ENCODE measurements around the gene FHIT.

FHIT gene

DNA sequence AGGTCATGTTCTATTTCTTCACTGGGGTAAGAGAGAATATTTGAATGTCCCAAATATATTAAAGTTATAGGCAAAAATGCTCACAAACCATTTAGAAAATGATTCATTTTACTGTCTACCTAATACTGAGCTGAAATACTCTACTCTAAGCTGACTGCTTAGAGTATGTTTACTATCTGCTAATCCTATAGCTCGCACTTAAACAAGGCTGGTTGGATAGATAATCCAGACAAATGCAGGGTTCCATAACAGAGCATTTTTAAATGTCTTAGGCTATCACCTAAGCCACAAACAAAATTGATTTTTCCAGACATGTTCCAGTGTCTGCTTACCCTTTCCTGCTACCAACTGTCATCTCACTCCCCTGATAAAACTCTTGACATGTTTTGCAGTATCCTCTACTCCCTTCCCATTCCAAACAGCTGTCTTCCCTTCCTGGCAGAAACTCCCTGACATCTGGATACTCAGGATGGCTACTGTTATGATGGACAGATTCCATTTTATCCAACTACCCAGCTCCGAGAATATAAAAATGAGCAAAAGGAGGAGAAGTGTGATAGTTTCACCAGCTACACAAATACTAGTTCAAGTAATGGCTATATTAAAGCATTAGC lies 1034.7 kb downstream of the FHIT start:
- no peak for DNase-seq (ENCODE audit: low spot score)

DNA sequence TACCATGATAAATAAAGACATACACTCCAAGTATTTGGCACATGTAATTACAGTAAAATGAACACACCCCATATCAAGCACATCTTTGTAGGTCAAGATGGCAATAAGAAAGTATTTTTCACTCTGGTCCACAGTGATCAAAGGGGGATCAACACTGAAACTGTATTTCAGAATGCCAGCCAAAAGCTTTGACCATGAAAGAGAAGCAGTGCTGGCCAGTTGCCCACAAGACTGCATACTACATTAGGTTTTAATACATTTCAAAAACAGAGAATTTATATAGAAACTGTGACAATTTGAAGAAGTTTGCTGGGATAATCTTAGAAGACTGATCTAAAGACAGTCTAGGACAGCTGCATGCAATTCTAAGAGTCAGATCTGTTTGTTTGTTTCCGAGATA lies 1035.3 kb downstream of the FHIT start:
- DNase-seq (ENCODE audit: low spot score) = no peak

DNA sequence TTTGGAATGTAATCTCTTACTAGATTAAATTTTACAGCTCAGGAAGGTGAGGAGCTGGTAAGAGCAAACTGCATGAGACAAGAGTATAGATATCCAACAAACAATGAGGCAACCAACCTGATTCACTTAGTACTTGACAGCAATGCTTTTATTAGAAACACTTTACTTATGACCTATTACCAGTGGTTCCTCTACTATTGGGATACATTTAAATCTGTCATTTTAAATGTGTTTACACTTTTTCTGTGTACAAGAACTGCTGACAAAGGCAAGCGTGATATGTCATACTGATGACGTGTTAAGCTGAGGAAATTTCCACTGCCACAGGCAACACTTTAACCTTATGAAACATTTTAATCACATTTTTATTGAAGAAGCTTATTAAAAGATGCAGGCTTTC lies 1043.3 kb downstream of the FHIT start:
- no peak for DNase-seq (ENCODE audit: low spot score)

DNA sequence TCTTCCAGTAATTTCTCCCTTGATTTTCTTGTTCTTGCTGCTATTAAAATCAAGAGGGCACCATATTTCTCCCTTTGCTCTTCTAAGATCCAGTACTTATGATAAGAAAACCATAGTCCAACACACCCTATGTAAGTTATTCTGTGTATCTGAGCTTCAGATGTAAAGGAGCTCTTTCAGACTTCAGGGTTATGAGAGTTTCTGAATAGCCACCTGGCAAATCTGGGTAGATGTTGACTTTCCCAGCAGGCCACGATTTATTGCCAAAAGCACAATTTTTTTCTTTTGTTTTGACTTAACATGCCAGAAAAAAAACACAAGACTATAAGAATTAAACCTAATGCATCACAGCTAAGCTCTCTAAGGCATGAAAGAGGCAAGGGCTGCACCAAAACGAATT lies 1045.0 kb downstream of the FHIT start:
- DNase-seq (ENCODE audit: low spot score) = no peak

DNA sequence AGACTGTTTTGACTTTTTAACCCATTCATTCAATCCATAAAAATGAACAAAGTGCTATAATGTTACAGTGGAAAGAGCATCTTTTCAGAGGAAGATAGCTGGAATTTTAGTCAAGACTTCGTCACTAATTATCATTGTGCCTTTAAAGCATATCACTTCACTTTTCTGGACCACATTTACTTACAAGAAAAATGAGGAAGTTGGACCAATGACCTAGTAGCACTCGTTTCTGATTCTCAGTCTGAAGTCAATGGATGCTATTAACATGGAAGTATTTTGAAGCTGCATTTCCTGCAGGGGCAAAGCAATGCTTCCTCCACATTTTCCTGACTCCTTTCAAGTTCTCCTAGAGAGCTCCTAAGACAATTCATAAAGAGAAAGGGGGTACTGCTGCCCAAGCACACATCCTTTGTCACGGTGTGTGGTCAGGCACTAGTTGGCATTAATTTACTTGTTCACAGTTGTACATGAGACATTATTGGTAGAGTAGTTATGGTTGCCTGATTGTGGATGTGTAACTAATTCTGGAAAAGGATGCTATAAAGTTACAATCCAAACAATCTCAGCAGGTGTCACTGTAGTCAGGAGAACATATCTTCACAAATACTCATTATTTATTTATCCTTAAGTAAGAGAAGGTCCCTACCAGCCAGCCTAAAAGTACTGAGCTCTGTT lies 1049.1 kb downstream of the FHIT start:
- no peak for DNase-seq (ENCODE audit: low spot score)

DNA sequence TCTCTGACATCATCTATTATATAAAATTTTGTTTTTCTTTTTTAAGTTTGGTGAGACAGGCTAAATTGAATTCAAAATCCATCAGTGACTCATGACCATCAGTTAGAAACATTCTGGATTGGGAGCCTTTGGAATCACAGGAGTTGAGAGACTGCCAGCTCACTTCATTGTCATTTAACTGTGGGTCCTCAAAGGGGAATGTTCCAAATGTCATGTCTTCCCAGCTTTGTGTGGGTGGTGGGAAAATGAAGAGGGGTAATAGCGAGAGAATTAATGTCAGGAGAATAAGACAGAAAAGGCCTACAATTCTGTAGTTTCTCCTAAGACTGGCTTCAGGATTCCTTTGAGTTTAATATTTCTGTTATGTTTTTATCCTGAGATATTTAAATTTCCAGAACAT lies 1051.9 kb downstream of the FHIT start:
- no peak for DNase-seq (ENCODE audit: low spot score)

DNA sequence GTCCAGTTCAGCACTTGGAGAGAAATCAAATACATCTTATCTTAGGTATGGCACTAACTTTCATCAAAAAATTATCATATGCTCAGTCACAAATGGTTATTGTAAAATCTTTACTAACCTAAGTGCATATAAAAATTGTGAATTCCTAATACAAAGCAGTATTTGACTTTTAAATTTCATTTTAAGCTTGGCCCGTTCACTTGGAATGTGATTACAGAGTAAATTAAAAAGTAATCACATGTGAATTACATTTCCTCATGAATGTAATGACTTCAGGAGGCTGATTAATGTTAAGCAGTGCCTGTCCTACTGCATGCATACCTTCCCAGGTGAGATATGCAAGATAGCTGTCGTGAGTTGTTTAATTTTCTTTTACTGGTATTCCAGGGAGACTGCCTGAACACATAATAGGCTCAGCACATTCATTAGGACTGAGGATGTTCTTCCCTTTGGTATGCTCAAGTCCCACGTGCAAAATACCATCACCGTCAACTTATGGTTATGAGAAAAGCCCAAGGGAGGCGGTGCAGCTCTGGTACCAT lies 1053.0 kb downstream of the FHIT start:
- no peak for DNase-seq (ENCODE audit: low spot score)

DNA sequence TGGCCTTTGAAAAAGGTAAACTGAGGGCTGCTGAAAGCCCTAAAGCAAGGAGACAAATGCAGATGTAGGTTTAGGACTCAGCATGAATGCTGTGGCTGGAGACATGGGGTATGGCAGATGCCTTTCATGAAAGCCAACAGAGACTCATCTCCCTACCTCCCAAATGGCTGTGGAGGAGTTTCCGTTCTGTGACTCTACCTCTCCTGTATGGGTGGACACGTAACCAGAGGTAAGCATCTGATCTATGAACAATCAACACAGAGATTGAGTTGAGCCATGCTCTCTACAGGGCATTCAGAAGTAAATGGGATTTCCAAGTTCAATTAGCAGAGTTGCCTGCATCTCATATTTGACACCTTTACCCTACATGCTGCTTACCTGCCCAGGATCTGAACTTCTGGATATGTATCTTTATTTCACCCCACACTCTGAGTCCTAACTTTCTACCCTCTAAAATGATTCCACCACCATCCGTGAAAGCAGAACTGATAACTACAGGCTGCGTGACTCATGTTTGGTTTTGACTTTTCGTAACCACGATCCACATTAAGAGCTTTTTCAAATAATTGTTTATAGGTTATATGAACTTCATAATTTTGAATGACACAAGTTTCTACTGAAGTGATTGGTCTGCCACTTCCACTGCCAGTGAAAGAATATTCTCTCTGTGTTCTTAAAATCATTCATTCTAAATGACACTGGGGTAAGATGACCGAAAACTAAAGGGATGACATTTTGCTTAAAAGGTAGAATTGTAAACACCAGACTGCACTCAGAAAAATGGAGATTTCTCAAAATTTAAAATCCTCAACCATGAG lies 1058.7 kb downstream of the FHIT start:
- DNase-seq (ENCODE audit: low spot score) = no peak

DNA sequence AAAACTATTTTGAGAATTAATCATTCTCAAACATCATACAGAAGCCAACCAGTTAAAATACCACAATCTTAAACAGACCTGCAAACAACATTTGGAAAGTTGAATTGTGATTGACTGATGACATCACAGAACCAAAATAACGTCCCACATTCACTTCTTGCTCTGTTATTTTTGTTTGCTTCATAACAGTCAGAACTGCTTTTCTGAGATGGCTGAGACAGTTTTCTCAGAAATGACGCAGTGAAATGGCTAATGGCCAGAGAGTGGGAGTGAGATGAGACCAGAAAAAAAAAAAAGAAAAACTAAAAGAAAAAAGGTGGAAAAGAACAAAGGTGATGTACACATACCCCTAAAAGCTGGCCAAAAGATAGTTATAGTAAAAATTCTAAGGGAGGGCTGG lies 1061.2 kb downstream of the FHIT start:
- DNase-seq (ENCODE audit: low spot score) = no peak

DNA sequence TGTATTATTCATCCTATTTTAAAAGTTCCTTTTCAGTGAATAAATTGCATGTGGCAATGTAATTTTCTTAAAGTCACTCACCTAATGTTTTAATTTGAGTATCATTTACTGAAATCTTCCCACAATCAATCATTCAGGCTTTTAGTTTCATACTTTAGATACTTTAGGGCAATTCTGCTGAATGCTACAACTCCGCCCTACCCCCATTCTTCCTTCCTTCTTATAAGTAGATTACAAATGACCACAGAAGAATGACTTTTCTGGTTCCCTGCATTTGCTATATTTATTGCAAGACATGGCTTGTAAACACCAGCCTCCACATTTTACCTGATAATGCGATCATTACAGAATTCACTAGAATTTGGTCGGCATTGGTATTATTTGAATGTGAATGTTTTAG lies 1061.9 kb downstream of the FHIT start:
- no peak for DNase-seq (ENCODE audit: low spot score)

DNA sequence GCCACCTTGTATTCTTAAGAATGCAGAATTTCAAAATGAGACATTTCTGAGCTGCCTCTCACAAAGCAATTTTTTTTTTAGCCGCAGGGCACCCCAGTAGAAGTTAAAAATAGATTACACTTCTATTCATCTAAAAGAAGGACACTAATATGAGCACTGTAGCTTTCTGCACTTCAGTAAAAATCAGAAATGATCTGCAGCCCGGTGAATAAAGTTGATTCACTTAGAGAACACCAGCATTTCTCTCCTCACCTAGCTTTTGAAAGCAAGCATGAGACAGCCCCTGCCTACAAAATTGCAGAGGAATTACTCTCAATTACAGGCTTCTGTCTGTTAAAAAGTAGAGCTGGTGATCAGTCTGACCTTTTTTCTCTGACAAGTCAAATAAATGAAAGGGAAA lies 1062.4 kb downstream of the FHIT start:
- DNase-seq (ENCODE audit: low spot score) = no peak

DNA sequence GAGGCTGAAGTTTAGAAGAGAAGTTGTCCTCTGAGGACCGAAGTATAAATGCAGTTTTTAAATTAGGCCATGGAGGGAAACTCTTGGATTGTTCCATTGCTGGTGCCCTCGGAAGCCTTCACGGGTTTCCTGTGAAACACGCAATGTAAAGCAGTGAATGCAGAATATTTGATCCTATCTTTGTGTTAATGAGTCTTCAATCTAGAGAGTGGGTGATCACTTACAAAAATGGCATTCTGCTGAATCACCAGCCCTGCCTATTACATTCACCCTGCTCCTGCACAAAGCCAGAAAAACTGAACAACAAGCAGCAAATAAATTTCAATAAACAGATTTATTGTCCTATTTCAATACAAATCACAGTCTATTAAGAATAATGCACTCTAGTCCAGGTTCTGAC lies 1063.9 kb downstream of the FHIT start:
- no peak for DNase-seq (ENCODE audit: low spot score)

DNA sequence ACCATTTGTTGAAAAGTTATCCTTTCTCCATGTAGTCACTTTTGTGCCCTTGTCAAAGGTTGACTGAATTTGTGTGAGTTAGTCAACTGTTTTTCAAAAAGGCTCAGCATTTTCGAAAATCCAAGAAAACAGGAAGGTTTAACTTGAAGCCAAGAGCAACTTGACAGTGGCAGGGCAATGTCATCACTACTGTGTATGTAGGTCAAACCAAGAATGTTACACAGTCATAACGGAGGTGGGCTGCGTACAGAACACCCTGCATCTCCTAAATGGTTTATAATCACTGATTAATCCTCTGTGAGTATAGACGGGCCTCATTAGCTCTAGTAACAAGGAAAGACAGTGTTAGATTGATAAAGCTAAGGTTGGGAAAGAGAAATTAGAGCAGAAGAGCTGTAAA lies 1064.9 kb downstream of the FHIT start:
- no peak for DNase-seq (ENCODE audit: low spot score)

DNA sequence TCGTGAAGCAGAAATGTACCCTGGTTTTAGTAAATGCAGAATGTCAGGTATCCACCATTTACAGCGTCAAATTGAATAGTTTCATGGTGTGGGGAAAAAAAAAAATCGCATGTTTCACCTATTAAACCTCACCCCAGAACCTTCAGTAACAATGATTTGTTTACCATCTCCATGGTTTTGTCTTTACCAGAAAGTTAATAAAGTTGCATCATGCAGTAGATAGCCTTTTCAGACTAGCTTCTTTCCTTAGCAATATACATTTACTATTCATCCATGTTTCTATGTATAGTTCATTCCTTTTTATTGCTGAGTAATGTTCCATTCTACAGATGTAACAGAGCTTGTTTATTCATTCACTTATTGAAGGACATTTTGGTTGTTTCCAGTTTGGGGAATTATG lies 1066.1 kb downstream of the FHIT start:
- DNase-seq (ENCODE audit: low spot score) = no peak

DNA sequence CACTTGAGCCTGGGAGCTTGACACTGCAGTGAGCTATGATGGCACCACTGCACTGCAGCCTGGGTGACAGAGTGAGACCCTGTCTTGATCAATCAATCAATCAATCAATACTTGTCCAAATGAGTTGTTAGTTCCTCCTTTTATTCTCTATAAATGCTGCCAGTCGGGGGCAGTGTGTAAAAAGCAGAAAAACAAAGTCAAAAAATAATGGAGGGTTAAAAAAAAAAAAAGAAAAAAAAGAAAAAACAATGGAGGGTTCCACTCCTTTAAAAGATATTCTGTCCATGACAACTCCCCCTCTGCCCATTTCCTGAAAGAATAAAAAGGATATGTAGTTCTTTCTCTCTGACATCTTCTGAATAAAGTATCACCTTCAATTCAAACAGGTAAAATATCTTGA lies 1068.6 kb downstream of the FHIT start:
- DNase-seq (ENCODE audit: low spot score) = no peak

DNA sequence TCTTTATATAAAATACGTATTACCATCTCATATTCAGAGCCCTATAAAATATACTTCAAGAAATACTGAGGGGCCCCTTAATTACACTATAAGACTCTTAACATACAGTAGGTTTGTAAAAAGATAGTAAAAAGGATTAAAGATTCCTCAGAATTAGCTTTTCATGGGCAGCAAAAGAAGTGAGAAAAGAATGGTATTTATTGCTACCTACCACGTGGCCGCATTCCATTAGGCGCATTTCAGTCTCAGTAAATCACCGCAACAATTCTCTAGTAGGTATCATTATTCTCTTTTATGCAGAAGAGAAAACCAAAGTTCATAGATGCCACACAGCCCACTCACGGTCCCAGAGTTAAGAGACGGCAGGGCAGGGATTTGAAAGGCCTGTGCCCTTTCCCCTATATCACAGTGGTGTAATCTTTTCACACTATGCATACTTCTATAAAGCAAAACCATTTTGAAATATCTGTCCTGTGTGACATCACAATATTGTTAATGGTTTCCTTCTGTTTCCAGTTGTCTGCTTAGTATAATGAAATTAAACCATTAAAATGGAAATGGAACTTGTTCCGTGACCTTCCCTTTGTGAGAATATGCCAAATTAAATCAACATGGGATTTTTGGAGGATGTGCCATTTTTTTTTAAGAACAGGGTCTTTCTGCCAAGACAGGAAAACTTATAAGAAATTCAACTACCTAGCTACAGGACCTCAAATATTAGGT lies 1072.2 kb downstream of the FHIT start:
- no peak for DNase-seq (ENCODE audit: low spot score)

DNA sequence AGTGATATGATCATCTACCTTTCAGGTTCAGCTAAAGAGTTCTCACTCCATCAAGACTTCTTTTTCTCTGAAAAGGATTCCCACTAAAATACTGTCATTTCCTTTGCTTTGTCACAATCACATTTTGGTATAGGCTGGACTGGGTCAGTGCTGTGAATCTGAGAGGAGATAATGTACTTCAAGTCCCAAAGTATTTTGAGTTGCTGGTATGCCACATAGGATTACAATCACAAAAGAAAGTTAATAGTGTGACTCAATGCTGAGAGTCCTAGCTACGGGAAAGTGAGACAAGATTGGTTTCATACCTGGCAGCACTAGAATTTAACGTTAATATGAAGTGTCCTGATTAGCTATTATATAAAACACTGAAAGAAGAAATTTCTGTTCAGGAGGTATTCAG lies 1073.5 kb downstream of the FHIT start:
- no peak for DNase-seq (ENCODE audit: low spot score)

DNA sequence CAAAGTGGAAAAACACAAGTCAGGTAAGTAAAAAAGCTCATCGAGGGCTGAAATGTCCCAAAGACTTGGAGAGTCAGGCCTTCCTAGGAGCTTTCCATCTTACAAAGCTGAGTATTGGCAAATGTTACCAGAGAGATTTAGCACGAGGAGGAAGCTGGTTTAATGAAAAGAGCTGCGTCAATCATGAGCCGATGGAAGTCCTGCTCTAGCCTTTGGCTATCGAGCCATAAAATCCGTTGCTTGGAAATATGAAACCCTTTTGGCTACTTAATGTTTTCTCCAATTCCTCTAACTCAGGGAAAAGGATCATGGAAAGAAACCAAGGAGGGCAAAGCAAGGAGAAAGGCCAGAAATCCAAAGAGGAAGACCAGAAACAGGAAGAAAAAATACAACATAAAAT lies 1074.6 kb downstream of the FHIT start:
- DNase-seq (ENCODE audit: low spot score) = no peak

DNA sequence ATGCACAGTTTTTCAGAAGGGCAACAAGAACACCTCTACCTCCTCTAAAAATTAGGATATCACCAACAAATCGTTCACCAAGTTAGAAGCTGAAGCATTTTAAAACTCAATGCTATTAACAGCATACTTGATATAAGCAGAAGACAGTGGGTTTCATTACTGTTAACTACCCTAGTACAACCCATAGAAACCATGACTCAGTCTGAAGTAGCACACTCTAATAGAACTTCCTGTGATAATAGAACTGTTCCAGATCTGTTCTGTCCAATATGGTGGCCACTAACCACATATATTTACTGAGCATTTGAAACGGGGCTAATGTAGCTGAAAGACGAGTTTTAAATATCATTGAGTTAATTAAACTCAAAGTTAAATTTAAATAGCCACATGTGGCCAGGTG lies 1075.6 kb downstream of the FHIT start:
- DNase-seq (ENCODE audit: low spot score) = no peak

DNA sequence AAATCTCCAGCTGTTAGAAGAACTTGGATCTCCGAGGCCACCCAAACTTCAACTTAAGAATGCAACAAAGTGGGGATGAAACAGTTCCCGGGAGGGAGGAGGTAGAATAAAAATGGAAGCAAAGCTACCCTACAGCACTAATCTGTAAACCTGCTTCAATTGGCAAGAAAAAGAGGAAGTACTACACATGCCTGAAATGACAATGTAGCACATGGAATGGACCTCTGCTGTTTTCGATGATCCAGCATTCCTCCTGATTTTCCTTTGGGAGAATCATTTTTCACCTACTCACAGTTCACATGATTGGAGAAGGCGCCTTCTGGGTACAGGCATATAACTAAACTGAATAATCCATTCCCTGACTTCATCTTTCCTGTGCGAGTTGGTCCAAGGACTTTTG lies 1081.5 kb downstream of the FHIT start:
- no peak for DNase-seq (ENCODE audit: low spot score)

DNA sequence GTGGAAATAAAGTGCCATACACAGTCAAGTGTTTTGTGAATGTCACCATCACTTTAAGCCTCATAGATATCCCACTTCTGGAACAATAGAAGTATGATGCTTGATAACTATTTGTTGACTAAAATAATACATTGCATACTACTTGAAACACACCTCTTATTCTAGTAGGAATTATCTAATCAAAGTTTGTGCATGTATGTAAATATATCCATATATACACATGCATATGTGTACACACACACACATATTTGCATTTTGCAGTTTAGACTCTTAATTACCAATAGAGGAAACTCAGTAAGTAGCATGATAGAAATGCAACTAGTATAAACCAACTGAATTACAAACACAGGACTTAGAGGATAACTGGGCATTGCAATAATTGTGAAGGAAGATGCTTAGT lies 1084.1 kb downstream of the FHIT start:
- DNase-seq (ENCODE audit: low spot score) = no peak

All from kidney capillary endothelial cell (primary cell).